B cell (primary cell): ENCODE data around the gene UBB. TPM values are rescaled to one million over a fixed set of nuclear protein-coding genes. Genes with fewer than 3 reads are reported as not detected.

ENCODE experiments used
- ATAC-seq: fragments of 200-7000 bp; cut with Tn5 transposase; one replicate; pipeline ENCODE4 v1.10.0; 2021; ENCODE audit warnings: low read depth, mild to moderate bottlenecking, moderate number of reproducible peaks, moderate library complexity
- CTCF ChIA-PET: fragments of 350-600 bp; sonication (Branson Sonifier 250); formaldehyde crosslinking; loops from one replicate; lab custom pipeline; 2021; ENCODE audit warnings: antibody characterized with exemption, inconsistent platforms; lab: Charles Lee
- POLR2A ChIA-PET: fragments of 350-600 bp; sonication (Branson Sonifier 250); formaldehyde crosslinking; loops from one replicate; lab custom pipeline; 2021; ENCODE audit warnings: antibody characterized with exemption; lab: Charles Lee
- DNase-seq: peaks from one replicate; pipeline ENCODE4 v3.0.0; 2013
- H2AFZ ChIP-seq: 2 replicates; pipeline ENCODE4 v1.6.1; 2012; ENCODE audit warnings: mild to moderate bottlenecking, low read depth, low read length; ENCODE audit not compliant: insufficient read depth, poor library complexity, severe bottlenecking
- H3K27ac ChIP-seq, 2 donors: 1 replicate in 1 of 2; 2 replicates in 1 of 2; pipeline ENCODE4 v1.5.1; 2012 to 2013; ENCODE audit warnings: low read length in 2 of 2, mild to moderate bottlenecking in 2 of 2, moderate library complexity in 1 of 2
- H3K27me3 ChIP-seq, 4 experiments: fragments of 200-600 bp in 1 of 4; sonication (generic) in 1 of 4; replicated peaks in 1 of 4; 1 replicate in 2 of 4; 2 replicates in 2 of 4; pipeline versions ENCODE4 v1.6.1 to v1.7.0; 2013 to 2016; ENCODE audit warnings: low read length in 3 of 4, mild to moderate bottlenecking in 2 of 4, mixed read lengths in 1 of 4, moderate library complexity in 1 of 4; ENCODE audit not compliant: insufficient read depth in 4 of 4, control insufficient read depth in 3 of 4; ENCODE audit errors: control extremely low read depth in 1 of 4
- H3K36me3 ChIP-seq, 2 experiments: replicated peaks in 1 of 2; 1 replicate in 1 of 2; 2 replicates in 1 of 2; pipeline versions ENCODE4 v1.6.1 to v1.7.1; 2013; ENCODE audit warnings: low read length in 1 of 2; ENCODE audit not compliant: insufficient read depth in 2 of 2, control insufficient read depth in 1 of 2; ENCODE audit errors: control extremely low read depth in 1 of 2, extremely low read depth in 1 of 2
- H3K4me1 ChIP-seq, 2 donors: fragments of 200-600 bp in 1 of 2; sonication (generic) in 1 of 2; 1 replicate in 1 of 2; 2 replicates in 1 of 2; pipeline versions ENCODE4 v1.5.1 to v1.6.1; 2013 to 2017; ENCODE audit warnings: low read length in 2 of 2; ENCODE audit not compliant: control insufficient read depth in 2 of 2, insufficient read depth in 2 of 2
- H3K4me2 ChIP-seq: replicated peaks from 2 replicates; pipeline ENCODE3; 2012; ENCODE audit warnings: mild to moderate bottlenecking, low read depth, low read length; ENCODE audit not compliant: poor library complexity, severe bottlenecking
- H3K4me3 ChIP-seq, 5 experiments: fragments of 200-600 bp in 1 of 5; sonication (generic) in 1 of 5; 1 replicate in 3 of 5; 2 replicates in 2 of 5; pipeline versions ENCODE4 v1.5.1 to v1.7.0; 2011 to 2016; ENCODE audit warnings: low read length in 4 of 5, mild to moderate bottlenecking in 4 of 5, low read depth in 2 of 5, control low read depth in 1 of 5, moderate library complexity in 1 of 5; ENCODE audit not compliant: insufficient read depth in 1 of 5; ENCODE audit errors: control extremely low read depth in 1 of 5, extremely low read depth in 1 of 5
- H3K79me2 ChIP-seq: fragments of 200-600 bp; sonication (generic); one replicate; pipeline ENCODE4 v1.6.0; 2016; ENCODE audit warnings: low read length; ENCODE audit not compliant: control insufficient read depth, insufficient read depth
- H3K9ac ChIP-seq: fragments of 200-600 bp; sonication (generic); 2 replicates; pipeline ENCODE4 v1.6.1; 2017; ENCODE audit warnings: mild to moderate bottlenecking, low read length, moderate library complexity
- H3K9me3 ChIP-seq, 3 donors: one replicate each; pipeline versions ENCODE4 v1.6.1 to v1.7.1; 2013; ENCODE audit warnings: low read length in 2 of 3; ENCODE audit not compliant: control insufficient read depth in 2 of 3, insufficient read depth in 1 of 3; ENCODE audit errors: control extremely low read depth in 1 of 3
- H4K20me1 ChIP-seq: 2 replicates; pipeline ENCODE4 v1.6.0; 2012; ENCODE audit warnings: mild to moderate bottlenecking, low read length; ENCODE audit not compliant: insufficient read depth, control insufficient read depth, poor library complexity, severe bottlenecking
- H3K27ac Mint-ChIP-seq: one replicate; pipeline ENCODE4 v1.8.0; 2021; ENCODE audit warnings: mixed read lengths
- H3K27me3 Mint-ChIP-seq: one replicate; pipeline ENCODE4 v1.8.0; 2021; ENCODE audit warnings: mixed read lengths
- H3K4me1 Mint-ChIP-seq: one replicate; pipeline ENCODE4 v1.8.0; 2021; ENCODE audit warnings: mixed read lengths
- H3K4me3 Mint-ChIP-seq: one replicate; pipeline ENCODE4 v1.8.0; 2021; ENCODE audit warnings: mixed read lengths
- H3K9me3 Mint-ChIP-seq: one replicate; pipeline ENCODE4 v1.8.0; 2022; ENCODE audit warnings: mixed read lengths; ENCODE audit not compliant: insufficient read depth
- EZH2 ChIP-seq: IDR thresholded peaks from 2 replicates; pipeline ENCODE4 v1.6.1; 2012; ENCODE audit warnings: borderline replicate concordance, low read depth, mild to moderate bottlenecking, moderate library complexity, low read length; ENCODE audit not compliant: insufficient read depth, poor library complexity, severe bottlenecking
- WGBS: methylation state at CpG from one replicate; pipeline ENCODE4 v1.1.5; 2013; ENCODE audit warnings: missing lambda C conversion rate; ENCODE audit not compliant: insufficient coverage; 5-methylcytosine and 5-hydroxymethylcytosine counted together
- intact Hi-C: fragments of 100-400 bp; cut with micrococcal nuclease; formaldehyde crosslinking; loops from one replicate; pipeline ENCODE4 v1.10.0; 2022
- polyA plus RNA-seq: library from polyadenylated mRNA; depleted of rRNA; stranded (reverse); fragments of >200 nt; gene quantifications from 2 replicates; pipeline ENCODE4 v1.2.3, GENCODE V29; 2012
- total RNA-seq, 2 donors: library from RNA; stranded (reverse); fragments of 120-200 nt in 1 of 2; gene quantifications; 1 replicate in 1 of 2; 2 replicates in 1 of 2; pipeline versions ENCODE4 v1.2.3 to v1.2.4, GENCODE V29; 2013 to 2022
- TF ChIP-seq, protein P1 (sequence below): fragments of 200-600 bp; IDR thresholded peaks from one replicate; pipeline ENCODE4 v1.8.0; 2022; ENCODE audit warnings: antibody characterized with exemption, mild to moderate bottlenecking

Gene UBB
- total and polyA plus RNA-seq, 2 donors (not counting 1 experiment from before 2014, with no cell fraction given): 769 to 1,866 TPM

DNA sequence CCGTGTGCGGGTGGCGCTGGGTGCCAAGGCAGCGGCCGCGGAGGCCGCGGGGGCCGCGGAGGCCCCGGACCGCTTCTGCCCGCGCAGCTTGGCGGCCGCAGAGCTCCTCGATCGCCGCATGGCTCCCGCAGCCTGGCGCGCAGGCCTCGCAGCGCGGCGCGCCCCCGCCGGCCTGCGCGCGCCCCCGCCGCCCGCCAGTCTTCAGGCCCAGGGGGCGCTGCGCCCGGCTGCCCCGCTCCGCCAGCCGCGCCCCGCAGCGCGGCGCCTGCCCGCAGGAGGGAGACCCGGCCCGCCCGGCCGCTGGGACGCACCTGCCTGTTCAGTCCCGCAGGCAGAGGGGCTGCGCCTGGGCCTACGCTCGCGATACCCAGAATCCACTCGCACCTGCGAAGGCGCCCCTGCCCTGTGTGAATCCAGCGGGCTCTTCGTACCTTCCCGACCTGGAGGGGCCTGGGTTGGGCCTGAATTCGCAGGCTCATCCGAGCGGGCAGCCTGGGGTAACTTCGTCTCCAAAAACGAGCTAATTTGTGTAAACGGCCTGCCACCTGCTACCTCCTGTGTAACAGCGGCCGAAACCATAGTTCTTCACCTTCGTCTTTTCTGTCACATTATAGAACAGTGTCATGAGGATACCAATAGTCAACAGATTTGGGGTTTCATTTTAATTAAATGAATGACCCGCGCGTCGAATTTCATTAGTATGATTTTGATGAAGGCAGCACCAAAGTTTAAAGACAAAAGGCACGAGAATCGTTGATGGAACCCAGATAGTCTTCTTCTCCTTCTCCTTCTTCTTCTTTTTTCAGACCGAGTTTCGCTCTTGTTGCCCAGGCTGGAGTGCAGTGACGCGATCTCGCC is 27.3 kb upstream of the UBB start, which contains the start of gene CENPV:
Gene CENPV, minus strand, starts transcription at position 153 of the 858 bp plus-strand sequence. Its CDS starts 33 bp downstream, at position 120.
- Mint-ChIP-seq H3K27me3 (no peaks in the 10 kb centered on the region), H3K4me3 (peak within 1 kb of the TSS; percentile 94), H3K27ac (peak within 1 kb of the TSS; percentile 80), H3K4me1 (peaks cover 15% of the 10 kb centered on the region), H3K9me3 (no peaks in the 10 kb centered on the region)
- TF ChIP-seq EZH2: no peak
- TF ChIP-seq, protein P1, sequence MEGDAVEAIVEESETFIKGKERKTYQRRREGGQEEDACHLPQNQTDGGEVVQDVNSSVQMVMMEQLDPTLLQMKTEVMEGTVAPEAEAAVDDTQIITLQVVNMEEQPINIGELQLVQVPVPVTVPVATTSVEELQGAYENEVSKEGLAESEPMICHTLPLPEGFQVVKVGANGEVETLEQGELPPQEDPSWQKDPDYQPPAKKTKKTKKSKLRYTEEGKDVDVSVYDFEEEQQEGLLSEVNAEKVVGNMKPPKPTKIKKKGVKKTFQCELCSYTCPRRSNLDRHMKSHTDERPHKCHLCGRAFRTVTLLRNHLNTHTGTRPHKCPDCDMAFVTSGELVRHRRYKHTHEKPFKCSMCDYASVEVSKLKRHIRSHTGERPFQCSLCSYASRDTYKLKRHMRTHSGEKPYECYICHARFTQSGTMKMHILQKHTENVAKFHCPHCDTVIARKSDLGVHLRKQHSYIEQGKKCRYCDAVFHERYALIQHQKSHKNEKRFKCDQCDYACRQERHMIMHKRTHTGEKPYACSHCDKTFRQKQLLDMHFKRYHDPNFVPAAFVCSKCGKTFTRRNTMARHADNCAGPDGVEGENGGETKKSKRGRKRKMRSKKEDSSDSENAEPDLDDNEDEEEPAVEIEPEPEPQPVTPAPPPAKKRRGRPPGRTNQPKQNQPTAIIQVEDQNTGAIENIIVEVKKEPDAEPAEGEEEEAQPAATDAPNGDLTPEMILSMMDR: no peak
- Histone ChIP-seq H3K9ac (peak within 1 kb of the TSS; percentile 84), H3K4me1 (peaks cover 8 to 16% of the 10 kb centered on the region in 2 donors), H3K9me3 (no peaks in the 10 kb centered on the region), H3K27me3 (no peaks in the 10 kb centered on the region), H4K20me1 (no peaks in the 10 kb centered on the region), H3K36me3 (peaks cover 0 to 5% of the 10 kb centered on the region in 2 experiments), H3K4me3 (peak within 1 kb of the TSS; percentile 51 to 78 (median 70)), H3K4me2 (peak within 1 kb of the TSS; percentile 98), H3K79me2 (peaks cover 11% of the 10 kb centered on the region), H3K27ac (peak within 1 kb of the TSS in 1 of 2 donors; percentile 56), H2AFZ (peak within 1 kb of the TSS; percentile 97)
- DNase-seq (peak; percentile 86), ATAC-seq (peak; percentile 87)
- POLR2A ChIA-PET: interaction anchor here (0.5 to 2.3 kb wide), 5 partner anchors 11 to 336 kb away, joined by 3 to 11 read pairs (median 5); partner anchors contain the start of genes PIGL and UBB
- 10% methylated on average over 76 of the region's 83 CpGs for WGBS
- CTCF ChIA-PET: interaction anchor here (0.7 to 3.6 kb wide), 12 partner anchors 10 to 168 kb away, joined by 3 to 25 read pairs (median 4); partner anchors contain the start of gene TRPV2
- intact Hi-C loops: loop anchor here (1.0 to 5.0 kb wide), 4 partner anchors 27 to 184 kb away; partner anchors contain the start of genes NCOR1 and PIGL
